HG03159 (cell line): Measurements from ENCODE around the gene NUAK1.

ENCODE experiments used
- ATAC-seq: cut with Tn5 transposase; IDR thresholded peaks from one replicate; pipeline ENCODE4 v1.9.1; 2021; ENCODE audit warnings: mild to moderate bottlenecking, moderate library complexity; ENCODE audit not compliant: unreplicated experiment

Gene NUAK1

DNA sequence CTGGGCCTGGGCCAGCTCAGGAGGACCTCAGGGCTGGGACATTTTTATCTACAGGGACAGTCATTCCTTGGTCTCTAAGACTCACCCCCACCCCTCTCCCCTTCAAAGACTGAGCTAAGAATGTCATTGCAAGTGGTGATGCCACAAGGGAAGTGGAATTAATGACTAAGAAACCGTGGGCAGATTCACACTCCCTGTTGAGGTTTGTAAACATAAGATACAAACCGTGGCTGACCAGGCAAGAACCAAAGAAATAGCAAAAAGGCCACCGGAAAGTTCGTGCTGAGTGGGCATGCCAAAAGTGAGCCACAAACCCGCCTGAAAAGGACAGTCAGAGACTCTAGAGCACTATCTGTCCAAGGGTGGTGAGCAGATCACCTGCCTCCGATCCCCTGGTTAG is 25.7 kb downstream of the NUAK1 start:
- ATAC-seq = no peak

DNA sequence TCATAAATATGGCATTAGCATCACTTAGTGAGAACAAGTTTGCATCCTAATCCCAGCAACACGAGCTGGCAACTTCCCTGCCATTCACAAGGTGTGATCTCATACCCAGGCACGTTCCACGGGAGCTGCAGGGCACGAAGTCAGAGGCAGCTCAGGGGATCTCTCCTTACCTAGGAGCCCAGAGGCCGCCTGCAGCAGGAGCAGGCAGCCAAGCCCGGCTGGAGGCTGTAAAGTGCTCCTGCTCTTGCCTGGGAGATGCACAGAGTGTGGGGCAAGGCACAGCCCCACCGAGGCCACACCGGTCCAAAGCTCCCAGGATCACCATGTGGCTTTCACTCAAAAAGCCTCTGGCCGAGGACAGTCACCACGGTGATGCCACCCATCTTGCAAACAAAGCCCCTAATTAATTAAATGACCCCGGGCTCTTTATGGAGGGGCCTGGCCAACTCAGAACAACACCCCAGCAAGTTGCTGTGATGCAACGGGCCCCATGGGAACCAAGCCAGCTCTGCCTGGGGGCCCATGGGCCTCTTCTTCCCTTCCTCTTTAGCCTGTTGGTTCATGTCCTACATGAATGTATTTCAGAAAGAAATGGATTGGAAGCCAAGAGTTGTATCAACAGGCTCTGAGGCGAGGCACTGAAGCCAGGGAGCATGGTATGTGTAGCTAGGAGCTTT is 26.5 kb downstream of the NUAK1 start:
- ATAC-seq = no peak

DNA sequence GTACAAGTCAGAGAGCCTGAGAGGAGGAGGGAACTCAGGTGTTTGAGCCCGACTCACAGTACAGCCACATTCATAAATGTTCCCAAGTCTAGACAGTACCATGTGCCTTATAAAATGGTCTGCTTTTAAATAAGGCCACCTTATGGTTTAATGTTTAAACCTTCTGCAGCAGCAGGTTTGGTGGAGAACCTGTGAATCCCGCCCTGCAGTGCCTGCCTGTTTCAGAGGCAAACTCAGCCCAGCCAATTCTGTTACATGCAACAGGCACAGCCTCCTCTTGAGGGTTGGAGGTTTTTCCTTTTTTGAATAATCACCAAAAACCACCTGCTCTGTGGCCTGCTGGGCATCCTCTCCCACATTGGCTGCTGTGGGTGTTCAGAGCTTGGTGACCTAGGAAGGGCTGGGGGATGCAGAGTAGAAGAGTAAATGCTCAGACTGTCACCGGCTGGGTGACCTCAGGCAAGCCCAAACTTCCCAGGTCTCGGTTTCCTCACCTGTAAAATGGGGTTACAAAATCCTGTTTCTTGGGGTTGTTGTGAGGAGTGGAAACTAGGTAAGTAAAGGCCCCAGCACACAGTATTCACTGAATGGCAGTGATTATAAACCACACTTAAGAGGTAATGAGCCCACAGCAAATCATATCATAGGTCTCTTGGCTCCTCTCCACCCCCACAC is 28.0 kb downstream of the NUAK1 start:
- no peak for ATAC-seq

DNA sequence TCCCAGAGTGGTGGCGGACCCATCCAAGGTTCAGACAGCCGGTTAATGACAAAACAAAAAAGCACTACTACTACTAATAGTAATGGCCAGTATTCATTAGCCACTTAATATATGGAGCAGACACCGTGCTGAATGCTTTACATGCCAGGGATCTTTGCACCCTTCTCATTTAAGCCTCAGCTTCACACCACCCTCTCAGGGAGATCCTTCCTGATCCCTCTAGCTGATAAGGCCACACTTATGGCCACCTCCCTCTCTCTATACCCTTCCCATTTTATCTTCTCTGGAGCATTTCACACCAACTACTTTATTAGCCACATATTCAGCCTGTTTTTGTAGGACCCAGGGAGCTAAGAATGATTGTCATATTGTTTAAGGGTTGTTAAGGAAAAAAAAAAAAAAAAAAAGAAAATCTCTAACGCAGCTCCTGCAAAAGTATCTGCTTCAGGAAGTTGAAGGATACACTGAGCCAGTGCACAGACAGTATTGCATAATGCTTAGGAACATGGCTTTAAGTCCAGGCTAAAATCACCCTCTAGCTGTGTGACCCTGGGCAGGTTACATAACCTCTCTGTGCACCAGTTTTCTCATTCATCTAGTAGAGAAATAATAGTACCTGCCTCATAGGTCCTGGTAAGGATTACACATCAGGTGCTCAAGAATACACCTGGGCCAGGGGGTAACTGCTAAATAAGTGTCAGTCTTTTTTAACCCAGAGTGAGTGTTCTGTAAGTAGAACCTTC is 29.4 kb downstream of the NUAK1 start:
- ATAC-seq = no peak

DNA sequence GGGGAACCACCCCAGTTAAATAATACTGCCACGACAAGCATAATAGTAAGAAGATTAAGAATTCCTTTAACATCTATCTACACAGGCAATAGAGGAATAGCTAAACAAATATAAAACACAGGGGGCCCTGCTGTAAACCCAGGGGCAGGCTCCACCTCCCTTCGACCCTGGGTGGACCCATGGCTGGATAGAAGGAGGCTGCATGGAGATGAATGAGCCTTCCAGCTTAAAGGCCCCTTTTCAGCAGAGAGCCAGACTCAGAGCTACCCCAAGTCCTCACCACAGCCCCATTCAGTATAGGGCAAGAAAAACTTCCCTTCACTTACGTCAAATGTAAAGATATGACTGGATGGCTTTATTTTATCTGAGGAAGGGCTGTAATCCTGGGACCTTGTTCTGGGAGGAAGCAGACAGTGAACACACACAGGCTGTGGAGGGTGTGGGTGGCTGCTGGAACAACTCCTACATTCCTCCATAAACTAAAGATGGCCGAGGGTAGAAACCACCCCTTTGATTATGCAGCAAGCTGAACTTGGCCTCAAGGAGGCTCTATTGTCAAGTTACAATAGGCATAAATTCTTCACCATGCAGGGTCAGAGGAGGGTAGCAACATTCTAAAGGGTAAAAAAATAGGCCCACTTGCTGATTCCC is 30.4 kb downstream of the NUAK1 start:
- ATAC-seq = no peak

- ATAC-seq = no peak
Measured at GRCh38 chr12:106107566-106107965, 31.2 kb downstream of the NUAK1 start.

DNA sequence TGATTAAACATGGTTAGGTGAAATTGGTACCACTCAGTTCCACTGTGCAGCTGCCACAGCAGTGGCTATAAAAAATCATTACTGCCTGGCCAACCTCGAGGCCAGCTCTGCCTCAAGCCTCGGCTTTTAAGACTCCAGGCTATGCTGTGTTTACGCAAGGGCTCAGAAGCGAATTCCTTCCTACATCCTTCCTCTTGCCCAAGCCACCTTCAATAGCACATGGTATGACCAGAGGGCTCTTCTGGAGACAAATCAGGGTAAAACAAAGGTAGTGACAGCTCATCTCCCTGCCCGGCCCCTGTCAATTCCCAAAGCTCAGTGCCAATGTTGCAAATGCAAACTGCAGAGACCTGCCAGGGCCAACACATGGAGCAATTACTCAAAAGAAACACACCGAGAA is 31.9 kb downstream of the NUAK1 start:
- no peak for ATAC-seq

DNA sequence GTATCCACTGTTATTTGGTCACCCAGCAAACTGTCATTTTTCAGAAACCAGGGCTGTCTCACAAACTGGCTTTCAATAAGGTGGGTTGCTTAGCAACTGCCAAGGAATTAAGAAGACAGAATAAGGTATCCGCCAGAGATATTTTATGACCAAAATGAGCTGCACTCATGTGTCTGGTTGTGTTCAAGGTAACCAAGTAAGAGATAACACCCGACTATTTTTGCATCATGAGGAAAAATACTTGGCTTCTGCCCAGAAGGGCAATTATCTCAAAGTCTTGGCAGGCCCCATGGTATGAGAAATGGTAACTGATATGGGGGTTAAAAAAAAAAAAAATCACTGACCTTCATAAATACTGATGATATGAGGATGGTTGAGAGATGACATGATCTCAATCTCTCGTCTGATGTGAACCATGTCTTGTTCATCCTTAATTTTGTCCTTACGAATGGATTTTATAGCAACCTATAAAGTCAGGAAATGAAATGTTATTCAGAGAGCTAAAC is 32.6 kb downstream of the NUAK1 start:
- ATAC-seq = no peak

- no peak for ATAC-seq
Measured at GRCh38 chr12:106101803-106102202, 37.0 kb downstream of the NUAK1 start.

DNA sequence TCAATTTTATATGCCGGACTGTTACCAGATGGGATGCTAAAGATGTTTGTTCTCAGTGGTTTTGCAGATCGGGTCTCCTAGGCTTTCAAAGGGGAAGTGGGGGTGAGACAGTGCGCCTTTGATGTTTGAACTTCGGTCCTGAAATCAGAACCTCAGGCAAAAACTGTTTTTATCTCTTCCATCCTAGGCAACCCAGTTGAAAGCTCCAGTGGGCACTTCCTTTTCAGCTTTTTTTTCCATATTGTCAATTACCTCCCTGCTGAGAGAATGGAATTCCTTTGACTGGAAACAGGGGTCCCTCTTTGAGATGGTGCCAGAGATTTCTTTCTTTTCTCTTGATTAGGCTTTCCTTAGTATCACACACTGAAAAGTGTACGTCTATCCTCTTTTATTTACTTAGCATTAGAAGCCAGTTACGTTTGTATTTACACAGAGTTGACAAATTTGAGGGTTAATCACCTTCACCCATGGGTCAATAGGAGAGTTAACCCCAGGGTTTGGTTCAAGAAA is 40.0 kb downstream of the NUAK1 start:
- no peak for ATAC-seq

- no peak for ATAC-seq
Measured at GRCh38 chr12:106097011-106097410, 41.7 kb downstream of the NUAK1 start.

DNA sequence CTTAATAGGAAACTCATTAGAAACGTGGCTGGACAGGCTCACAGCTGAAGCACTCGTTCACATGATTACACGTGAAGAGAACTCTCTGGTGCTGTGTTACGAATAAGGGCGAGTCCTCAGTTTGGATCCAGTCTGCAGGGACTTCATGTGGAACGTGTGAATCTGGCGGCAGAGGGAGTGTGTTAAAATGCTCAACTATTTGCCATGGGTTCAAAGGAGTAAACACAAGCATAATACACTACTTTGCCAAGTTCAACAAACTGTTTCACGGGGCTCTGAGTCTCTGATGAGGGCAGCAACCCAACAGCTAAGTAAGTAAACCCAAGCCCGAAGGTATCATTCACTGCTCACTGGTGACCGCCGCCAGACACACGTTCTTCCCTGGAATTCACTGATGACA is 42.4 kb downstream of the NUAK1 start:
- ATAC-seq = no peak

DNA sequence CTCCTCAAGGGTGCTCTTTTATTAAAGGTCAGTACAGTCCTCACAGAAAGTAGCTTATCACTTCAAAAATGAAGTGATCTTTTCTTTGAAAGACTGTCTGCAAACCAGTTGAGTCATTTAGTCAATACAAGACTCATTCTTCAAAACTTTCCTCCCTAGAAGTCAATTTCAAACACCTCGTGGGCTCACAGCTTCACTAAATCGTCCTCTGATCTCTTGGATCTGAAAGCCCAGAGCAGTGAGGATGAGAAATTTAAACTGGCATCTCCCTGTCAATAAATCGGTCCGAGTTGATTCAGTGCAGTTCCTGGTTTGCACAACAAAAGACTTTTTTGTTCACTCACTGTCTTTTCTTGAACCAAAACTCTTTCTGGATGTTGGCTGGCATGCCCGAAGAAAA is 44.5 kb downstream of the NUAK1 start:
- no peak for ATAC-seq

GRCh38 chr12:106093246-106093645 is 45.5 kb downstream of the NUAK1 start:
- ATAC-seq = no peak

GRCh38 chr12:106091446-106091820 is 47.3 kb downstream of the NUAK1 start:
- no peak for ATAC-seq

DNA sequence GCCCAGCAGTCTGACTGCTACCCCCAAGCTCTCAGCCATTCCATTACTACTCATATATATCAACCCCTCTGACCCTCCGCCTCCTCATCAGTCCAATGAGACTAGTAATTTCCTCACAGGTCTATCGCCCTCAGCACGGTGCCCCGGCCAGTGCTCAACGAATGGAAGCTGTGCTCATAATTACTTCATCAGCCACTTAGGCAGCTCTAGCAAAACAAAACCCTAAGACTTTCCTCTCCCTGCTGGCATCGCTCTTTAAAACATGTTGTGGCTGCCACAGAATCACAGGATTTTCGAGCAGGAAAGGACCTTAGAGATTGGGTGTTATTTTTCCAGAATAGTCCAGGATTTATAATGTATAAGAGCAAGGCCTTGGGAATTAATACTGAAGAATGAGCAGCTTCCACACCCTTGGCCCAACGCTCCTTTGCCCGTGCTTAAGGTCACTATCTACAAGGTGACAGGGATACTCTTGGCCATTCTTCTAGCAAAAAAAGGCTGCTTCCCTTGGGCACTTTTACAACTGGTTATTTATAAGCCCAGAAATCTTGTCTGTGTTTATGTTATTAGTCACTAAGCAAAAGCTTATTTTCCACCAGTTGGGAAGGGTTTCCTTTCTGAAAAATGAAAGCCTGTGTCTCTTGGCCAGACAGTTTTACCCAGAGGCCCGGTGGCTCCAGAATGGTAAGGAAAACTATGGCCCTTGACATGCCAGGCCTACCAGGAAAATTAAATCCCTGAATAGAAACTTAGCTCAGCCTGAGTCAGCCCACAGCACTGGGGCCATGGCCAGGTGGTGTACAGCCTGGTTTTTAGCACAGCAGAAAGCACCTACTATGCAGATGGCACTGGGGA is 47.9 kb downstream of the NUAK1 start:
- no peak for ATAC-seq

DNA sequence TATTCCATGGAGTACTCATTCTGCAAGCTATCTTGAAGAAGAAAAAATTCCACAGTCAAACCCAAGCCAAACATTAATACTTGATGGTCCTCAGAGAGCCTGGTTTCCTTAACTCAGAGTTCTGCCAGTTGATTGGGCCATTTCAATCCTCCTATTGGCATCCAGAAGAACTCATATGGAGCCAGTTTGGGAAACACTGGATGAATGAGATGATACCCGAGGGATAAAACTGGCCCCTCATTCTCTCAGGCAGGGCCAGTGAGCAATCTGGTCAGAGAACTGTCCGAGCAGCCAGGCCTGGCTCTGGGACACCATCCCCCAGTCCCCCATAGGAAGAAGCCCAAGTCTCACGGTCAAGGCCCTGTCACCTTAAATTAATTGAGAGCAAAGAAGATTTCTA is 48.8 kb downstream of the NUAK1 start:
- no peak for ATAC-seq

DNA sequence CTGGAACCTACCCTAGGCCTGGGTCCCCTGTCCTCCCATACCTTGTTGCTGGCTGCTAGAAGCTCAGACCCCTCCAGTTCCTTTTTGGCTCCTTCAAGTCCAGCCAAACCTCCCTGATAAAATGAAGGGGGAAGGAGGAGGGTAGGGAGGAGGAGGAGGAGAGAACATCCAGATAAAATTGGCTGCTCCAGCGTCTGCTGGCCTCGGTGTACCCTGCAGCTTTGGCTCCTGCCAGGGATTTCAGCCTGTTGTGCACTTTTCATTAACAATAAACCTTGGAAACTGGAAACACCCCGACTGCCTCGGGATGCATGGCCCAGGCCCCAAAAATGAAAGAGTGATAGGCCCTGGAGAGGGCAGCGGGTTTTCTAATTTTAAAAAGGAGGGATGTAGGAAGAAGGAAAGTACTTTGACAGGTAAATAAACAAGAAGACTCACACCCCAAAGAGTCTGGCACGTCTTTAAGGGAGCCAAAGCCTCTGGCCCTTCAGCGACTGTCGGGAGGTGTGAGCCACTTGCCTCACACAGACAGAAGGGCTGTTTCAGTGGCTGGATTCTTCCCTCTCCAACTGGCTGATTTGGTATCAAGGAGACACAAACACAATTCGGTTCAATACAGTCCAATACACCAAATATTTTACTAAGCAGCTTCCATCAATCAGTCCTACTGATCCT is 49.8 kb downstream of the NUAK1 start:
- ATAC-seq = no peak

DNA sequence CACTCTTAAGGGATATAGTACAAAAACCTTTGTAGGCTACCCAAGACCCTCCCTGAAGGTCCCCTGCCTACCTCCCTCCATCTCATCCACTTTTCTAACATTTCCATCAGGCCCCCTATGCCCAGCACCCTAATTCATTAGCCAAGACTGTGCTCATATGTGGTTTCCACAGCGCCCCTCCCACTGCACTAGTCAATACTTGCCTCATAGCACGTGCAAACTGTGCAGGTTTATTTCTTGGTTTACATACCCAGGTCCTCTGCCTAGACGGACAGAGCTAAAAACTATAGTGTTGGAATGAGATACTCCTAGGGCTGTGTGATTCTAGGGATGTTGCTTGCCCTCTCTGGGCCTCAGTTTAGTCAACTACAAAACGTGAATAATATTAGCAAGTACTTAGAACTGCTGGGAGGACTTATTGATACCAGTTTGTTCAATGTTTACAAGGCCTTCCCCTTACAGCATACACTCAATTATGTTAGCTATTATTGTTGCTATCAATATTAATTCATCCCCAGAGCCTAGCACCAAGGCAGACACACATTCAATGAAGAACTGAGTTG is 50.4 kb downstream of the NUAK1 start:
- ATAC-seq = no peak
